GM19397 (cell line): ENCODE data around the gene GABARAPL1.

ENCODE experiments used
- ATAC-seq: cut with Tn5 transposase; IDR thresholded peaks from one replicate; pipeline ENCODE4 v1.9.1; 2021; ENCODE audit warnings: mild to moderate bottlenecking, moderate library complexity; ENCODE audit not compliant: unreplicated experiment

Gene GABARAPL1

GRCh38 chr12:10226731-10227130, 14.1 kb downstream of the GABARAPL1 start:
- no peak for ATAC-seq

DNA sequence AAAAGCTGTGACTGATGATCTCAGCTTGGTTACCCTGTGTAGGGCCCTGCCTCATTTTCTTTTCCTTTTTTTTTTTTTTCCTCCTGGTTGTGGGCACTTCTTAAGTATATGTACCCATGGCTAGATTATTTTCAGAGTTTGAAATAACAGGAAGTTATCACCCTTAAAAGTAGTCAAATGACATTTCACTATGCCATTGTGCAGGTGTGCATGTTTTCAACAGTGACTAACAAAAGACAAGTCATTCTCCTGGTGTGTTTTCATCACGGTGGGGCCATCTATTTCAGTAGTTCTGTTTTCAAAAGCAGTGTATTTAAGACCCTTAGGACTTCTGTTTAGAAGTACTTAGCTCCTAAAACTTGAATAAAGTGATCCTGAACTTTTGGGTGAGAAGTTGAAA, 15.0 kb downstream of the GABARAPL1 start:
- no peak for ATAC-seq

DNA sequence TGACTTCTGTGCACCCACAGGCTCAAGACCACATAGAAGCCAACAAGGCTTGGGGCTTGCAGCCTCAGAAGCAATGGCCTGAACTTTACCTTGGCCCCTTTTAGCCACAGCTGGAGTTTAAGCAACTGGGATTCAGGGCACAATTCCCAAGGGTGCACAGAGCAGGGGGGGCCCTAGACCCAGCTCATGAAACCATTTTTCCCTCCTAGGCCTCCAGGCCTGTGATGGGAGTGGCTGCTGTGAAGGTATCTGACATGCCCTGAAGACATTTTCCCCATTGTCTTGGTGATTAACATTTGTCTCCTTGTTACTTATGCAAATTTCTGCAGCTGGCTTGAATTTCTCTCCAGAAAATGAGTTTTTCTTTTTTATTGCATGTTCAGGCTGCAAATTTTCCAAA, 21.9 kb downstream of the GABARAPL1 start:
- no peak for ATAC-seq

DNA sequence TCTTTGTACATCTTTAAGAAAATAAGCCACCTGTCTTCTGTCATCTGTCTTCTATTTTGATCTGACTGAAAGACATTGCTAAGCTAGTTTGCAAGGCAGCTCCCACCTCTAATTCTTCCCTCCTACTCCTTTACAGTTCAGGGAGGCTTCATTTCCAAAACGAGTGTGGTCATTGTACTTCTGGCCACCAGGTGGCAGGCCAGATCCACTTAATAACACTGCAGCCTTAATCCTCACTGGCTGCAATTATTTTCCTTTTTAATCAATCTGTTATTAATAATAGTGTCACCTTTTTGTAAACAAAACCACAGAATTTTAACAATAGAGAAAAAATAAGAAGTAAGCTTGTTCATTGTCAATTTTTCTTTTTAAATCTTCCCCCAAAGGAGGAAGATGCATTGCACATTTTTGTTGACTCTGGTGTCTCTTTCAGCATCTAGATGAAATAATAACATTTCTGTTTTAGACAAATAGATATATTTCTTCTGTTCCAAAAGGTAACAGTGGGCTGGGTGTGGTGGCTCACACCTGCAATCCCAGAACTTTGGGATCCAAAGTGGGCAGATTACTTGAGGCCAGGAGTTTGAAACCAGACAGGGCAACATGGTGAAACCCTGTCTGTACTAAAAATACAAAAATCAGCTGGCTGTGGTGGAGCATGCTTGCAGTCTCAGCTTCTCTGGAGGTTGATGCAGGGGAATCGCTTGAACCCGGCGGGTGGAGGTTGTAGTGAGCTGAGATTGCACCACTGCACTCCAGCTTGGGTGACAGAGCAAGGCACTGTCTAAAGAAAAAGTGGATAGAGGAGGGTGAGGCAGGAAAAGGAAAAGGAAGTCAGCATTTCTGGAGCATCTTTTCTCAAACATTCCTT, 23.3 kb downstream of the GABARAPL1 start:
- ATAC-seq: peak; percentile 48

GRCh38 chr12:10236720-10237119, 24.0 kb downstream of the GABARAPL1 start:
- no peak for ATAC-seq

GRCh38 chr12:10238526-10238925, 25.8 kb downstream of the GABARAPL1 start:
- ATAC-seq: no peak

DNA sequence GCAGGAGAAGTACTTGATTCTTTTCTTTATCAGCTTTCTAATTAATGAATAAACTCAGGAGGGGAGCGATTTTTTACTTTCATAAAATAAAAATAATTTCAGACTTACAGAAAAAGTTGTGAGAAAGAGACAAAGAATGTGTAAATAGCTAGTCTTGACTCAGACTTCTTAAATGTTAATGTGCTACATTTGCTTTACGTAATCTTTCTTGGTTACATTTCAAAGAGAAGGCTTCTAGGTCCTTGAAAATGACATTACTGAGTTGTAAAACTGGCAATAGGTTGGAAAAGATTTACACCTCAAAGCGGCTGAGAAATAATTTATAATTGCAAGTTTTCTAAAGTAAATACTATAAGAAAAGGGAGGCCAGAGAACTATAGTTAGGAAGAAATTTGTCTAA, 28.6 kb downstream of the GABARAPL1 start:
- ATAC-seq: no peak

DNA sequence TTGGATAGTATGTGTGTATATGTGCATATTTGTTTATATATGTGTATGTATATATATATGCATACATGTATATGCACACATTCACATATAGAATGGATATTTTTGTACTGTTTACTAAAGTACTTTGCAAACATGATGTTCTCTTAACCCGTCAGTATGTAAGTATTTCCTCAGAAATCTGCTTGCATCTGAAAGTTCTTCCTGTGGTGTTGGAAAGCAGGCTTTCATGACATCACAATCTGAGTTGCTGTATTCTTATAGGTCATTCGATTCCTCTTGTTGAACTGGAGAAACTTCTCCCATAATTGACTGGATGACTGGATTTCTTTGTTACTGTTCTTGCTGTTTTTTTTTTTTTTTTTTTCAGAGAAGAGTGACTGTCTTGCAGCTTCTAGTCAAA, 29.1 kb downstream of the GABARAPL1 start:
- ATAC-seq: no peak

DNA sequence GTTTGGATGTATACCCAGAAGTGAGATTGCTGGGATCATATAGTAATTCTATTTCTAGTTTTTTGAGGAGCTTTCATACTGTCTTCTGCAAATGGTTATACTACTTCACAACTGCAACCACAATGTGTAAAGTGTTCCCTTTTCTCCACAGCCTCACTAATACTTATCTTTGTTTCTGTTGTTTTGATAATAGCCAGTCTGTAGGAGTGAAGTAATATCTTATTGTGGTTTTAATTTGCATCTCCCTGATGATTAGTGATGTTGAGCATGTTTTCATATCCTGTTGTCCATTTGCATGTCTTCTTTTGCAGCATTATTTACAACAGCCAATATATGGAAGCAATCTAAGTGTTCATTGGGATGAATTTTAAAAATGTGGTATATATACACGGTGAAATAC, 29.9 kb downstream of the GABARAPL1 start:
- no peak for ATAC-seq

GRCh38 chr12:10243818-10244520, 31.3 kb downstream of the GABARAPL1 start:
- ATAC-seq: peak; percentile 95

- ATAC-seq: no peak
Observed at GRCh38 chr12:10247436-10248058, 34.9 kb downstream of the GABARAPL1 start.

GRCh38 chr12:10249690-10250455, 37.2 kb downstream of the GABARAPL1 start:
- ATAC-seq: no peak

DNA sequence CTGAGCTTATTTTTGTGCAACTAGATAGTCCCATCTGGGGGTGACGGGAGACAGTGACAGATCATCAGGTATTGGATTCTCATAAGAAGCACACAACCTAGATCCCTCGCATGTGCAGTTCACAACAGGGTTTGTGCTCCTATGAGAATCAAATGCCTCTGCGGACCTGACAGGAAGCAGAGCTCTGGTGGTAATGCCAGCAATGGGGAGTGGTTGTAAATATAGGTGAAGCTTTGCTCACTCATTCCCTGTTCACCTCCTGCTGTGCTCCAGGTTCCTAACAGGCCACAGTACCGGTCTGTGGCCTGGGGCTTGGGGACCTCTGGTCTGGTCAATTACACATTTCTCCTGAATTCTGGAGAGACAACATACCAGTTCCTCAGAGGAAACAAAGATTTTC, 39.0 kb downstream of the GABARAPL1 start:
- no peak for ATAC-seq

- ATAC-seq: no peak
Observed at GRCh38 chr12:10252201-10252600, 39.5 kb downstream of the GABARAPL1 start.

GRCh38 chr12:10256064-10256463, 43.4 kb downstream of the GABARAPL1 start:
- ATAC-seq: no peak

DNA sequence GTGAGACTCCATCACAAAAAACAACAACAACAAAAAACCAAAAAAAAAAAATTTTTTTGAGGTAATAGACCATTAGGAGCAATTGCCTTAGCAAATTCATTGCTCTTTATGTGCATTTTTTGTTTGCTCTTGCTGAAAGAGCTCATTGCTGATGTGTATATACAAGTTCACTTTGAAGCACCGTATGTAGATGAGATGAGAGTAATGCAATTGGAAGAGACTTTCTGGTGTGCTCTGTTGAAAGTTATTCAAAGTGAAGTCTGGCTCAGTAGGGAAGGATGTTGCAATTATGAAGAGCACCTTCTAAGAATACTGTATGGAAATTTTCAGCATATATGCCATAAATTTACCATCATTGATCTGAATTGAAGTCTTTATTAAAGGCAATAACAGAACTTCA, 48.2 kb downstream of the GABARAPL1 start:
- ATAC-seq: no peak

GRCh38 chr12:10268037-10268436, 55.4 kb downstream of the GABARAPL1 start:
- no peak for ATAC-seq

- no peak for ATAC-seq
Observed at GRCh38 chr12:10272467-10272866, 59.8 kb downstream of the GABARAPL1 start.
